ENCODE measurements around the gene CENPS. TPM values are rescaled to one million over a fixed set of nuclear protein-coding genes. Genes with fewer than 3 reads are reported as not detected.

The CENPS gene
- total RNA-seq: 5.3 and 6.8 TPM in 2 replicates

GRCh38 chr1:10430216-10431069 is at the start of gene CENPS:
TSS of gene CENPS (plus strand) at chr1:10430433. CDS start at chr1:10430518, 85 bp downstream.

GRCh38 chr1:10398734-10399443 is 31.3 kb upstream of the CENPS start, which contains the start of gene PGD:
TSS of gene PGD (plus strand) at chr1:10399064. CDS start at chr1:10399118, 54 bp downstream.

GRCh38 chr1:10449751-10450150 is 19.5 kb downstream of the CENPS start, which contains the start of gene CORT:
TSS of gene CORT (plus strand) at chr1:10450031. CDS start at chr1:10450224, 193 bp downstream.

GRCh38 chr1:10472220-10473144 is 42.2 kb downstream of the CENPS start, which contains the start of gene DFFA:
TSS of gene DFFA (minus strand) at chr1:10472529. CDS start at chr1:10472458, 71 bp downstream.

GRCh38 chr1:10474613-10475507 is 44.6 kb downstream of the CENPS start, which contains the start of gene PEX14:
TSS of gene PEX14 (plus strand) at chr1:10474950. CDS start at chr1:10474967, 17 bp downstream.

Other genes starting within 250 kb of the CENPS start
- 22.8 and 24.3 TPM in 2 replicates for gene KIF1B, start 219.9 kb upstream of the CENPS start, total RNA-seq
- 59.8 and 75.7 TPM in 2 replicates for gene PGD, start 31.4 kb upstream of the CENPS start, total RNA-seq
- not detected in 2 replicates for gene CORT, start 19.6 kb downstream of the CENPS start, total RNA-seq
- gene DFFA, start 42.1 kb downstream of the CENPS start, total RNA-seq: 48.4 and 72.3 TPM in 2 replicates
- 7.0 and 16.6 TPM in 2 replicates for gene PEX14, start 44.5 kb downstream of the CENPS start, total RNA-seq